Embryonic facial prominence (tissue), 1 donor: Measurements from ENCODE around the gene NMRK2.
"Not testable (repeated sequence)": the region's sequence is repeated elsewhere in the genome, so short reads cannot be mapped to it uniquely, and the experiment has no call there.

ENCODE experiments used
- DNase-seq: peaks from one replicate; pipeline ENCODE4 v3.0.0-alpha.2; 2016; ENCODE audit errors: extremely low spot score

Gene NMRK2

GRCh38 chr19:3964256-3965194, 31.7 kb downstream of the NMRK2 start:
- no peak for DNase-seq

- no peak for DNase-seq
These were observed 33.5 kb downstream of the NMRK2 start for GRCh38 chr19:3966051-3967017.

- DNase-seq: not testable (repeated sequence)
These were observed 35.1 kb downstream of the NMRK2 start for GRCh38 chr19:3967983-3968382.

GRCh38 chr19:3968556-3969434, 35.9 kb downstream of the NMRK2 start:
- DNase-seq: peak; percentile 66

GRCh38 chr19:3969435-3970312, 36.8 kb downstream of the NMRK2 start:
- DNase-seq: no peak

- no peak for DNase-seq
These were observed 37.5 kb downstream of the NMRK2 start for GRCh38 chr19:3970313-3970807.

GRCh38 chr19:3970808-3971598, 38.1 kb downstream of the NMRK2 start, which contains the start of gene DAPK3:
Gene DAPK3, minus strand, starts transcription at chr19:3971099. Its CDS starts 1,364 bp downstream, at chr19:3969735.
- peak; percentile 92 for DNase-seq

GRCh38 chr19:3975144-3975543, 42.3 kb downstream of the NMRK2 start:
- no peak for DNase-seq

- no peak for DNase-seq
These were observed 42.8 kb downstream of the NMRK2 start for GRCh38 chr19:3975637-3976087.

GRCh38 chr19:3976495-3977241, 43.8 kb downstream of the NMRK2 start:
- DNase-seq: no peak

GRCh38 chr19:3977242-3978143, 44.6 kb downstream of the NMRK2 start:
- DNase-seq: no peak

GRCh38 chr19:3978145-3978544, 45.3 kb downstream of the NMRK2 start:
- no peak for DNase-seq

- no peak for DNase-seq
These were observed 46.4 kb downstream of the NMRK2 start for GRCh38 chr19:3979289-3979673.

GRCh38 chr19:3979674-3980352, 46.9 kb downstream of the NMRK2 start:
- no peak for DNase-seq

GRCh38 chr19:3980353-3981251, 47.7 kb downstream of the NMRK2 start:
- DNase-seq: no peak

GRCh38 chr19:3981373-3981735, 48.5 kb downstream of the NMRK2 start:
- no peak for DNase-seq
